Measurements from ENCODE around the gene MRPL24. TPM values are rescaled to one million over a fixed set of nuclear protein-coding genes. Genes with fewer than 3 reads are reported as not detected.
A peak's percentile ranks its signal among the peaks of the same experiment; 100 is the strongest.

Gene MRPL24
- total and polyA plus RNA-seq, 2 of the 13 experiments (the other 11 are each of a cell fraction or from before 2014, with no cell fraction given) = 38.1 to 42.9 TPM

GRCh38 chr1:156767101-156767878 lies 26.4 kb upstream of the MRPL24 start, which contains the start of gene PRCC (continued):
- TF ChIP-seq TBX2 (CRISPR knock-in tag; IDR thresholded peaks at IDR 0.05; ENCODE audit: borderline replicate concordance) (peak; percentile 66), ZNF569 (CRISPR knock-in tag; IDR thresholded peaks at IDR 0.05; ENCODE audit: borderline replicate concordance) (no peak), ZNF619 (CRISPR knock-in tag; IDR thresholded peaks at IDR 0.05) (no peak), DPF2 (CRISPR knock-in tag; IDR thresholded peaks at IDR 0.05; ENCODE audit: borderline replicate concordance, low read depth) (no peak), ZNF281 (CRISPR knock-in tag; IDR thresholded peaks at IDR 0.05; ENCODE audit: borderline replicate concordance) (no peak), NFIC (IDR thresholded peaks at IDR 0.05; ENCODE audit: low read length) (peak; percentile 38; the same call in 1 of the 2 replicates), SMAD9 (CRISPR knock-in tag; IDR thresholded peaks at IDR 0.05) (no peak), IRX3 (CRISPR knock-in tag; IDR thresholded peaks at IDR 0.05; ENCODE audit: borderline replicate concordance, low read depth) (no peak; the same call in 1 of the 2 replicates), TCF12 (IDR thresholded peaks at IDR 0.05) (no peak), TCF12 (CRISPR knock-in tag; IDR thresholded peaks at IDR 0.05) (no peak), ZNF232 (CRISPR knock-in tag; IDR thresholded peaks at IDR 0.05; ENCODE audit: borderline replicate concordance) (no peak), ZNF264 (CRISPR knock-in tag; IDR thresholded peaks at IDR 0.05) (no peak), BCL6 (CRISPR knock-in tag; IDR thresholded peaks at IDR 0.05) (peak; percentile 31; the same call in 1 of the 2 replicates)
- TF ChIP-seq, protein P1, sequence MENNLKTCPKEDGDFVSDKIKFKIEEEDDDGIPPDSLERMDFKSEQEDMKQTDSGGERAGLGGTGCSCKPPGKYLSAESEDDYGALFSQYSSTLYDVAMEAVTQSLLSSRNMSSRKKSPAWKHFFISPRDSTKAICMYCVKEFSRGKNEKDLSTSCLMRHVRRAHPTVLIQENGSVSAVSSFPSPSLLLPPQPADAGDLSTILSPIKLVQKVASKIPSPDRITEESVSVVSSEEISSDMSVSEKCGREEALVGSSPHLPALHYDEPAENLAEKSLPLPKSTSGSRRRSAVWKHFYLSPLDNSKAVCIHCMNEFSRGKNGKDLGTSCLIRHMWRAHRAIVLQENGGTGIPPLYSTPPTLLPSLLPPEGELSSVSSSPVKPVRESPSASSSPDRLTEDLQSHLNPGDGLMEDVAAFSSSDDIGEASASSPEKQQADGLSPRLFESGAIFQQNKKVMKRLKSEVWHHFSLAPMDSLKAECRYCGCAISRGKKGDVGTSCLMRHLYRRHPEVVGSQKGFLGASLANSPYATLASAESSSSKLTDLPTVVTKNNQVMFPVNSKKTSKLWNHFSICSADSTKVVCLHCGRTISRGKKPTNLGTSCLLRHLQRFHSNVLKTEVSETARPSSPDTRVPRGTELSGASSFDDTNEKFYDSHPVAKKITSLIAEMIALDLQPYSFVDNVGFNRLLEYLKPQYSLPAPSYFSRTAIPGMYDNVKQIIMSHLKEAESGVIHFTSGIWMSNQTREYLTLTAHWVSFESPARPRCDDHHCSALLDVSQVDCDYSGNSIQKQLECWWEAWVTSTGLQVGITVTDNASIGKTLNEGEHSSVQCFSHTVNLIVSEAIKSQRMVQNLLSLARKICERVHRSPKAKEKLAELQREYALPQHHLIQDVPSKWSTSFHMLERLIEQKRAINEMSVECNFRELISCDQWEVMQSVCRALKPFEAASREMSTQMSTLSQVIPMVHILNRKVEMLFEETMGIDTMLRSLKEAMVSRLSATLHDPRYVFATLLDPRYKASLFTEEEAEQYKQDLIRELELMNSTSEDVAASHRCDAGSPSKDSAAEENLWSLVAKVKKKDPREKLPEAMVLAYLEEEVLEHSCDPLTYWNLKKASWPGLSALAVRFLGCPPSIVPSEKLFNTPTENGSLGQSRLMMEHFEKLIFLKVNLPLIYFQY (CRISPR knock-in tag; IDR thresholded peaks at IDR 0.05; ENCODE audit: borderline replicate concordance) = peak; percentile 23; the same call in 1 of the 2 replicates
- TF ChIP-seq, protein P2, sequence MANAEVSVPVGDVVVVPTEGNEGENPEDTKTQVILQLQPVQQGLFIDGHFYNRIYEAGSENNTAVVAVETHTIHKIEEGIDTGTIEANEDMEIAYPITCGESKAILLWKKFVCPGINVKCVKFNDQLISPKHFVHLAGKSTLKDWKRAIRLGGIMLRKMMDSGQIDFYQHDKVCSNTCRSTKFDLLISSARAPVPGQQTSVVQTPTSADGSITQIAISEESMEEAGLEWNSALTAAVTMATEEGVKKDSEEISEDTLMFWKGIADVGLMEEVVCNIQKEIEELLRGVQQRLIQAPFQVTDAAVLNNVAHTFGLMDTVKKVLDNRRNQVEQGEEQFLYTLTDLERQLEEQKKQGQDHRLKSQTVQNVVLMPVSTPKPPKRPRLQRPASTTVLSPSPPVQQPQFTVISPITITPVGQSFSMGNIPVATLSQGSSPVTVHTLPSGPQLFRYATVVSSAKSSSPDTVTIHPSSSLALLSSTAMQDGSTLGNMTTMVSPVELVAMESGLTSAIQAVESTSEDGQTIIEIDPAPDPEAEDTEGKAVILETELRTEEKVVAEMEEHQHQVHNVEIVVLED (CRISPR knock-in tag; IDR thresholded peaks at IDR 0.05; ENCODE audit: borderline replicate concordance) = peak; percentile 92
- TF ChIP-seq, protein P3, sequence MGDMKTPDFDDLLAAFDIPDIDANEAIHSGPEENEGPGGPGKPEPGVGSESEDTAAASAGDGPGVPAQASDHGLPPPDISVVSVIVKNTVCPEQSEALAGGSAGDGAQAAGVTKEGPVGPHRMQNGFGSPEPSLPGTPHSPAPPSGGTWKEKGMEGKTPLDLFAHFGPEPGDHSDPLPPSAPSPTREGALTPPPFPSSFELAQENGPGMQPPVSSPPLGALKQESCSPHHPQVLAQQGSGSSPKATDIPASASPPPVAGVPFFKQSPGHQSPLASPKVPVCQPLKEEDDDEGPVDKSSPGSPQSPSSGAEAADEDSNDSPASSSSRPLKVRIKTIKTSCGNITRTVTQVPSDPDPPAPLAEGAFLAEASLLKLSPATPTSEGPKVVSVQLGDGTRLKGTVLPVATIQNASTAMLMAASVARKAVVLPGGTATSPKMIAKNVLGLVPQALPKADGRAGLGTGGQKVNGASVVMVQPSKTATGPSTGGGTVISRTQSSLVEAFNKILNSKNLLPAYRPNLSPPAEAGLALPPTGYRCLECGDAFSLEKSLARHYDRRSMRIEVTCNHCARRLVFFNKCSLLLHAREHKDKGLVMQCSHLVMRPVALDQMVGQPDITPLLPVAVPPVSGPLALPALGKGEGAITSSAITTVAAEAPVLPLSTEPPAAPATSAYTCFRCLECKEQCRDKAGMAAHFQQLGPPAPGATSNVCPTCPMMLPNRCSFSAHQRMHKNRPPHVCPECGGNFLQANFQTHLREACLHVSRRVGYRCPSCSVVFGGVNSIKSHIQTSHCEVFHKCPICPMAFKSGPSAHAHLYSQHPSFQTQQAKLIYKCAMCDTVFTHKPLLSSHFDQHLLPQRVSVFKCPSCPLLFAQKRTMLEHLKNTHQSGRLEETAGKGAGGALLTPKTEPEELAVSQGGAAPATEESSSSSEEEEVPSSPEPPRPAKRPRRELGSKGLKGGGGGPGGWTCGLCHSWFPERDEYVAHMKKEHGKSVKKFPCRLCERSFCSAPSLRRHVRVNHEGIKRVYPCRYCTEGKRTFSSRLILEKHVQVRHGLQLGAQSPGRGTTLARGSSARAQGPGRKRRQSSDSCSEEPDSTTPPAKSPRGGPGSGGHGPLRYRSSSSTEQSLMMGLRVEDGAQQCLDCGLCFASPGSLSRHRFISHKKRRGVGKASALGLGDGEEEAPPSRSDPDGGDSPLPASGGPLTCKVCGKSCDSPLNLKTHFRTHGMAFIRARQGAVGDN (CRISPR knock-in tag; IDR thresholded peaks at IDR 0.05) = peak; percentile 78

Measured in HepG2 (cell line).